MCF 10A (cell line): Measurements from ENCODE around the gene RAP1GAP2. TPM values are rescaled to one million over a fixed set of nuclear protein-coding genes. Genes with fewer than 3 reads are reported as not detected.

Experiments used
- BruUV-seq: library from RNA; stranded (reverse); fragments of 400-500 nt; replicated peaks from 2 replicates; lab custom pipeline; 2021; lab: Mats Ljungman, UMichigan
- CTCF ChIA-PET: fragments of 300-600 bp; sonication (Branson Sonifier 250); formaldehyde crosslinking; extraction: SDS; loops from one replicate; lab custom pipeline; 2021; ENCODE audit warnings: antibody characterized with exemption, inconsistent platforms; lab: Yijun Ruan, JAX
- POLR2A ChIA-PET: fragments of 300-600, 350-650 bp; sonication (Branson Sonifier 250); formaldehyde crosslinking; extraction: SDS; loops from one replicate; lab custom pipeline; 2020; ENCODE audit warnings: antibody characterized with exemption, inconsistent platforms; lab: Yijun Ruan, JAX
- DNase-seq: peaks from one replicate; pipeline ENCODE4 v3.0.0-alpha.2; 2018; ENCODE audit not compliant: unreplicated experiment
- H3K27ac Mint-ChIP-seq: one replicate; pipeline ENCODE4 v1.8.0; 2022; ENCODE audit warnings: mild to moderate bottlenecking, low read depth, mixed read lengths; ENCODE audit not compliant: unreplicated experiment
- H3K27me3 Mint-ChIP-seq: one replicate; pipeline ENCODE4 v1.8.0; 2022; ENCODE audit warnings: mixed read lengths; ENCODE audit not compliant: insufficient read depth, unreplicated experiment
- H3K36me3 Mint-ChIP-seq: one replicate; pipeline ENCODE4 v1.8.0; 2022; ENCODE audit warnings: mild to moderate bottlenecking, moderate library complexity, mixed read lengths; ENCODE audit not compliant: insufficient read depth, unreplicated experiment
- H3K4me1 Mint-ChIP-seq: one replicate; pipeline ENCODE4 v1.8.0; 2022; ENCODE audit warnings: mixed read lengths; ENCODE audit not compliant: insufficient read depth, unreplicated experiment
- H3K4me3 Mint-ChIP-seq: one replicate; pipeline ENCODE4 v1.8.0; 2022; ENCODE audit warnings: mild to moderate bottlenecking, moderate library complexity, mixed read lengths; ENCODE audit not compliant: unreplicated experiment
- H3K9me3 Mint-ChIP-seq: one replicate; pipeline ENCODE4 v1.8.0; 2022; ENCODE audit warnings: mixed read lengths; ENCODE audit not compliant: unreplicated experiment
- intact Hi-C: fragments of 100-400 bp; cut with micrococcal nuclease; formaldehyde crosslinking; loops from 2 replicates; pipeline ENCODE4 v1.14.1; 2022
- total RNA-seq: library from RNA; stranded (reverse); gene quantifications from 2 replicates; pipeline ENCODE4 v1.2.3, GENCODE V29; 2022
- TF ChIP-seq, protein P1 (sequence below): fragments of 200-600 bp; IDR thresholded peaks from one replicate; pipeline ENCODE4 v1.8.0; 2022; ENCODE audit warnings: antibody characterized with exemption, mild to moderate bottlenecking; ENCODE audit not compliant: unreplicated experiment

The RAP1GAP2 gene
- total RNA-seq, 1 experiment from 2014 or later: 40.2 TPM

DNA sequence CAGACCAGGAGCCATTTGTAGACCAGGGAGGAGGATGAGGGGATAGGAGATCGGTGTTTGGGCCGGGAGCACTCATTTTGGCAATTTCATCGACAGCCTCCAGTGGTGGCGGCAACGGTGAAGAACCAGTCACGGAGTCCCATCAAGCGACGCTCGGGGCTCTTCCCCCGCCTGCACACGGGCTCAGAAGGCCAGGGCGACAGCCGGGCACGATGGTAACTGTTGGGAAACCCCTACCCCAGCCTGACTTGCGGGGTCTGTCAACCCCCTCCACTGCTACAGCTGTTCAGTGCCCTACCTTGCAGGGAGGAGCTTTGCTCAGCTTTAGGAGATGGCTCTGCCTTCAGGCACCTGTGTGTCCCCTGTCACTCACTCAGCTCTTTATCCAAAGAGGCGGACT, 224.1 kb downstream of the RAP1GAP2 start:
- H3K27me3 Mint-ChIP-seq: no peaks in the 10 kb centered on the region
- no peaks in the 10 kb centered on the region for H3K4me1 Mint-ChIP-seq
- H3K36me3 Mint-ChIP-seq: peaks cover 48% of the 10 kb centered on the region
- intact Hi-C loops: no loop called here
- peaks cover 26% of the 10 kb centered on the region for H3K9me3 Mint-ChIP-seq
- CTCF ChIA-PET: interaction anchor here (0.6 to 2.2 kb wide), 4 partner anchors 172 to 663 kb away, joined by 3 to 11 read pairs (median 4); no protein-coding TSS in a partner anchor
- TF ChIP-seq, protein P1, sequence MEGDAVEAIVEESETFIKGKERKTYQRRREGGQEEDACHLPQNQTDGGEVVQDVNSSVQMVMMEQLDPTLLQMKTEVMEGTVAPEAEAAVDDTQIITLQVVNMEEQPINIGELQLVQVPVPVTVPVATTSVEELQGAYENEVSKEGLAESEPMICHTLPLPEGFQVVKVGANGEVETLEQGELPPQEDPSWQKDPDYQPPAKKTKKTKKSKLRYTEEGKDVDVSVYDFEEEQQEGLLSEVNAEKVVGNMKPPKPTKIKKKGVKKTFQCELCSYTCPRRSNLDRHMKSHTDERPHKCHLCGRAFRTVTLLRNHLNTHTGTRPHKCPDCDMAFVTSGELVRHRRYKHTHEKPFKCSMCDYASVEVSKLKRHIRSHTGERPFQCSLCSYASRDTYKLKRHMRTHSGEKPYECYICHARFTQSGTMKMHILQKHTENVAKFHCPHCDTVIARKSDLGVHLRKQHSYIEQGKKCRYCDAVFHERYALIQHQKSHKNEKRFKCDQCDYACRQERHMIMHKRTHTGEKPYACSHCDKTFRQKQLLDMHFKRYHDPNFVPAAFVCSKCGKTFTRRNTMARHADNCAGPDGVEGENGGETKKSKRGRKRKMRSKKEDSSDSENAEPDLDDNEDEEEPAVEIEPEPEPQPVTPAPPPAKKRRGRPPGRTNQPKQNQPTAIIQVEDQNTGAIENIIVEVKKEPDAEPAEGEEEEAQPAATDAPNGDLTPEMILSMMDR: no peak
- no TSS peak for BruUV-seq
- POLR2A ChIA-PET: no interaction called here
- no peak overlapping the region for H3K27ac Mint-ChIP-seq
- no peak for DNase-seq
- no peak overlapping the region for H3K4me3 Mint-ChIP-seq

DNA sequence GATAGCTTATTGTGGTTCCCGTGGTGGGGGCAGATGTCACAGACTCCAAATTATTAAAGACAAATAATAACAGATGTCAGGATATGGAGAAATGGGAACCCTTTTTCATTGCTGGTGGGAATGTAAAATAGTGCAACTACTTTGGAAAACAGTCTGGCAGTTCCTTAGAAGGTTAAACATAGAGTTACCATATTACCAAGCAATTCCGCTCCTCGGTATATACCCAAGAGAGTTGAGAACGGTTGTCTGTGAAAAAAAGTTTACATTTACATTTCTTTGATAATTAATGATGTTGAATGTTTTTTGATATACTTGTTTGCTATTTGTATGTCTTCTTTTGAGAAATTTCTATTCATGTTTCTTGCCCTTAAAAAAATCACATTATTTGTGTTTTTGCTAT, 226.0 kb downstream of the RAP1GAP2 start:
- ChIA-PET POLR2A (no interaction called here), CTCF (interaction anchor here (1.4 kb wide), 1 partner anchor 174 kb away, joined by 4 read pairs; no protein-coding TSS in a partner anchor)
- H3K27ac Mint-ChIP-seq: no peak overlapping the region
- no peaks in the 10 kb centered on the region for H3K27me3 Mint-ChIP-seq
- TF ChIP-seq, protein P1: no peak
- peaks cover 26% of the 10 kb centered on the region for H3K9me3 Mint-ChIP-seq
- no TSS peak for BruUV-seq
- no peak for DNase-seq
- H3K4me1 Mint-ChIP-seq: peaks cover 2% of the 10 kb centered on the region
- peaks cover 42% of the 10 kb centered on the region for H3K36me3 Mint-ChIP-seq
- no peak overlapping the region for H3K4me3 Mint-ChIP-seq
- intact Hi-C loops: no loop called here

DNA sequence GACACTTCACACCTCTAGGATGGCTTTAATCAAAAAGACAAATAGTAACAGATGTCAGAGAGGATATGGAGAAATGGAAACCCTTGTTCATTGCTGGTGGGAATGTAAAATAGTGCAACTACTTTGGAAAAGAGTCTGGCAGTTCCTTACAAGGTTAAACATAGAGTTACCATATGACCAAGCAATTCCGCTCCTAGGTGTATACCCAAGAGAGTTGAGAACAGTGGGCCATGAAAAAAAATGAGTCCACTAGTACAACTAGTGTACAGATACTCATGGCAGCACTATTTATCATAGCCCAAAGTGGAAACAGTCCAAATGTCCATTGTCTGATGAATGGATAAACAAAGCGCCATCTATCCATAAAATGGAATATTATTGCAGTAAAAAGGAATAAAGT, 228.1 kb downstream of the RAP1GAP2 start:
- no peak for DNase-seq
- intact Hi-C loops: no loop called here
- BruUV-seq: no TSS peak

DNA sequence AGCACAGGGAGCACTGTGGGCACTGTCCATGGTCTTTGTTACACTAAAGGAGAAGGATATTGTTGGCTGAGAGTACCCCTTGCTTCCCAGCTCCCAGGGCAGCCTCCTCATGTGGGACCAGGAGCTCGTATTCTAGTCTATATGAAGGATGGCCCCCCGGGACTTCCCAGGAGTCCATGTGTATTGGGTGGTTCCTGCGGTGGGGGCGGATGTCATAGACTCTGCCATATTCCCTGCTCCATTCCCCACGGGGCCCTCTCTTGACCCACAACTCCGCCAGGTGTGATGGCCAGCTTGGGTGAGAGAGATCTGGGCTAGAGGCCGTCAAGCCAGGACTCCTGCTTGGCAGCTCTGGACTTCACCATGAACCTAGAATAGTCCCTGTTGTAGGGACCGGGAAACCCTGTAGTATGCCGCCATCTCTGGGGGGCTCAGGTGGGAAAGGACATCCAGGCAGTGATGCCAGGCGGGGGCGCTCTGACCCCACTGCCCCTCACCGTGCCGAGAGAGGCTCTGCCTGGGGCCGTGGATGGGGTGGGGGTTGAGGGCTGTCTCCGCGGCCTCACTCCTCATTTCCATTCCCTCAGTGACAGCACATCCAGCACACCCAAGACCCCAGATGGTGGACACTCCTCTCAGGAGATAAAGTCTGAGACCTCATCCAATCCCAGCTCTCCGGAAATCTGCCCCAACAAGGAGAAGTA, 229.3 kb downstream of the RAP1GAP2 start:
- BruUV-seq: no TSS peak
- CTCF ChIA-PET: interaction anchor here (0.6 kb wide), 1 partner anchor 13 kb away, joined by 3 read pairs; no protein-coding TSS in a partner anchor
- intact Hi-C loops: no loop called here

More for the DNA sequence above, 228.1 kb downstream of the RAP1GAP2 start:
- Mint-ChIP-seq H3K4me3 (no peak overlapping the region), H3K9me3 (peaks cover 26% of the 10 kb centered on the region), H3K36me3 (peaks cover 51% of the 10 kb centered on the region), H3K27ac (no peak overlapping the region), H3K4me1 (peaks cover 15% of the 10 kb centered on the region), H3K27me3 (no peaks in the 10 kb centered on the region)
- ChIA-PET POLR2A (interaction anchor here (0.6 kb wide), 1 partner anchor 132 kb away, joined by 3 read pairs; no protein-coding TSS in a partner anchor), CTCF (no interaction called here)
- TF ChIP-seq, protein P1: no peak

More for the DNA sequence above, 229.3 kb downstream of the RAP1GAP2 start:
- DNase-seq: no peak
- TF ChIP-seq, protein P1: no peak
- H3K27ac Mint-ChIP-seq: no peak overlapping the region
- H3K4me3 Mint-ChIP-seq: no peak overlapping the region
- POLR2A ChIA-PET: no interaction called here
- H3K27me3 Mint-ChIP-seq: no peaks in the 10 kb centered on the region
- peaks cover 23% of the 10 kb centered on the region for H3K4me1 Mint-ChIP-seq
- H3K9me3 Mint-ChIP-seq: peaks cover 26% of the 10 kb centered on the region
- H3K36me3 Mint-ChIP-seq: peaks cover 45% of the 10 kb centered on the region
